D721Med (cell line): ENCODE data around the gene TM4SF20.
"Not testable (repeated sequence)": the region's sequence is repeated elsewhere in the genome, so short reads cannot be mapped to it uniquely, and the experiment has no call there.

Experiments
- DNase-seq: peaks from one replicate; pipeline ENCODE4 v3.0.0; 2011; ENCODE audit warnings: low spot score; ENCODE audit not compliant: insufficient read length
- FAIRE-seq: peaks from 2 replicates; lab custom pipeline; 2011; peaks lifted over from hg19 to GRCh38; lab: Jason Lieb, UNC
- CTCF ChIP-seq: IDR thresholded peaks from 2 replicates; pipeline ENCODE4 v1.5.1; 2012; ENCODE audit warnings: mild to moderate bottlenecking, control low read depth; ENCODE audit not compliant: insufficient read depth; ENCODE audit errors: missing control alignments

Gene TM4SF20

GRCh38 chr2:227386630-227387029, 7.5 kb upstream of the TM4SF20 start:
- no peak for TF ChIP-seq CTCF
- FAIRE-seq = no peak
- DNase-seq = no peak

- no peak for FAIRE-seq
- TF ChIP-seq CTCF = no peak
- DNase-seq = no peak
Measured at GRCh38 chr2:227383686-227384085, 4.6 kb upstream of the TM4SF20 start.

- not testable (repeated sequence) for FAIRE-seq, DNase-seq
Measured at GRCh38 chr2:227382241-227382835, 3.2 kb upstream of the TM4SF20 start.

- DNase-seq = no peak
- no peak for TF ChIP-seq CTCF
- no peak for FAIRE-seq
Measured at GRCh38 chr2:227378371-227378782, 729 bp downstream of the TM4SF20 start.

- FAIRE-seq (peak; percentile 16), DNase-seq (no peak)
- no peak for TF ChIP-seq CTCF
Measured at GRCh38 chr2:227377467-227378351, 1.4 kb downstream of the TM4SF20 start.

GRCh38 chr2:227376656-227377396, 2.3 kb downstream of the TM4SF20 start:
- peak; percentile 88 for FAIRE-seq
- DNase-seq = no peak
- TF ChIP-seq CTCF = no peak

- FAIRE-seq = no peak
- DNase-seq = no peak
- no peak for TF ChIP-seq CTCF
Measured at GRCh38 chr2:227374158-227374557, 4.9 kb downstream of the TM4SF20 start.
